ENCODE measurements around the gene INTS3. TPM values are rescaled to one million over a fixed set of nuclear protein-coding genes. Genes with fewer than 3 reads are reported as not detected.
A peak's percentile ranks its signal among the peaks of the same experiment; 100 is the strongest.

The INTS3 gene
- total RNA-seq, 2 donors from 2014 or later, result 63.8 to 68.8 TPM

GRCh38 chr1:153733970-153734369, 6.1 kb downstream of the INTS3 start:
- peaks cover 28 to 60% of the 10 kb centered on the region in 2 donors for H3K4me1 ChIP-seq (ENCODE audit: control insufficient read depth in 1 of 2, low read depth in 2 of 2)
- TF ChIP-seq, protein P1, sequence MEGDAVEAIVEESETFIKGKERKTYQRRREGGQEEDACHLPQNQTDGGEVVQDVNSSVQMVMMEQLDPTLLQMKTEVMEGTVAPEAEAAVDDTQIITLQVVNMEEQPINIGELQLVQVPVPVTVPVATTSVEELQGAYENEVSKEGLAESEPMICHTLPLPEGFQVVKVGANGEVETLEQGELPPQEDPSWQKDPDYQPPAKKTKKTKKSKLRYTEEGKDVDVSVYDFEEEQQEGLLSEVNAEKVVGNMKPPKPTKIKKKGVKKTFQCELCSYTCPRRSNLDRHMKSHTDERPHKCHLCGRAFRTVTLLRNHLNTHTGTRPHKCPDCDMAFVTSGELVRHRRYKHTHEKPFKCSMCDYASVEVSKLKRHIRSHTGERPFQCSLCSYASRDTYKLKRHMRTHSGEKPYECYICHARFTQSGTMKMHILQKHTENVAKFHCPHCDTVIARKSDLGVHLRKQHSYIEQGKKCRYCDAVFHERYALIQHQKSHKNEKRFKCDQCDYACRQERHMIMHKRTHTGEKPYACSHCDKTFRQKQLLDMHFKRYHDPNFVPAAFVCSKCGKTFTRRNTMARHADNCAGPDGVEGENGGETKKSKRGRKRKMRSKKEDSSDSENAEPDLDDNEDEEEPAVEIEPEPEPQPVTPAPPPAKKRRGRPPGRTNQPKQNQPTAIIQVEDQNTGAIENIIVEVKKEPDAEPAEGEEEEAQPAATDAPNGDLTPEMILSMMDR (IDR thresholded peaks at IDR 0.05), result no peak
- ATAC-seq (ENCODE audit: insufficient number of reproducible peaks, low FRiP score, low read depth) (no peak), DNase-seq (ENCODE audit: low spot score) (no peak)
- no peak overlapping the region for H3K4me3 ChIP-seq
- peak overlapping the region; percentile 49 to 60 for H3K27ac ChIP-seq
- no peaks in the 10 kb centered on the region for H3K9me3 ChIP-seq
- H3K36me3 ChIP-seq, result peaks cover 3% of the 10 kb centered on the region
- no peaks in the 10 kb centered on the region for H3K27me3 ChIP-seq (replicated peaks; ENCODE audit: insufficient read depth)

- Histone ChIP-seq H3K4me1 (ENCODE audit: control insufficient read depth in 1 of 2, low read depth in 2 of 2) (peaks cover 28 to 54% of the 10 kb centered on the region in 2 donors), H3K27ac (peak overlapping the region; percentile 49 to 60), H3K27me3 (replicated peaks; ENCODE audit: insufficient read depth) (no peaks in the 10 kb centered on the region), H3K36me3 (peaks cover 3% of the 10 kb centered on the region), H3K4me3 (no peak overlapping the region), H3K9me3 (no peaks in the 10 kb centered on the region)
- TF ChIP-seq, protein P1 (IDR thresholded peaks at IDR 0.05), result no peak
- ATAC-seq (ENCODE audit: insufficient number of reproducible peaks, low FRiP score, low read depth) (no peak), DNase-seq (ENCODE audit: low spot score) (no peak)
Measured at GRCh38 chr1:153734396-153735089, 6.7 kb downstream of the INTS3 start.

DNA sequence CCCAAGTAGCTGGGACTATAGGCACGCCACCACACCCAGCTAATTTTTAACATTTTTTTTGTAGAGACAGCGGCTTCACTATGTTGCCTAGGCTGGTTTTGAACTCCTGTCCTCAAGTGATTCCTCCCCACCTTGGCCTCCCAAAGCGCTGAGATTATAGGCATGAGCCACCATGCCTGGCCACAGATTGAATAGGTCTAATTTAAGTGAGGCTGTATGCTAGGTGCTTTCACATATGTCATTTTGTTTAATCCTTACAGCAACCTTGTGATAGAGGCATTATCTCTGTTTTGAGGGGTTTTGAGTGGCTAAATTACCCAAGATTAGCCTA, 7.2 kb downstream of the INTS3 start:
- peaks cover 28 to 49% of the 10 kb centered on the region in 2 donors for H3K4me1 ChIP-seq (ENCODE audit: control insufficient read depth in 1 of 2, low read depth in 2 of 2)
- no peak for DNase-seq (ENCODE audit: low spot score)
- TF ChIP-seq, protein P1 (IDR thresholded peaks at IDR 0.05), result no peak
- no peak for ATAC-seq (ENCODE audit: insufficient number of reproducible peaks, low FRiP score, low read depth)
- no peak overlapping the region for H3K4me3 ChIP-seq
- H3K27ac ChIP-seq, result peak overlapping the region in 1 of 2 donors; percentile 60
- no peaks in the 10 kb centered on the region for H3K27me3 ChIP-seq (replicated peaks; ENCODE audit: insufficient read depth)
- peaks cover 4% of the 10 kb centered on the region for H3K36me3 ChIP-seq
- H3K9me3 ChIP-seq, result no peaks in the 10 kb centered on the region

DNA sequence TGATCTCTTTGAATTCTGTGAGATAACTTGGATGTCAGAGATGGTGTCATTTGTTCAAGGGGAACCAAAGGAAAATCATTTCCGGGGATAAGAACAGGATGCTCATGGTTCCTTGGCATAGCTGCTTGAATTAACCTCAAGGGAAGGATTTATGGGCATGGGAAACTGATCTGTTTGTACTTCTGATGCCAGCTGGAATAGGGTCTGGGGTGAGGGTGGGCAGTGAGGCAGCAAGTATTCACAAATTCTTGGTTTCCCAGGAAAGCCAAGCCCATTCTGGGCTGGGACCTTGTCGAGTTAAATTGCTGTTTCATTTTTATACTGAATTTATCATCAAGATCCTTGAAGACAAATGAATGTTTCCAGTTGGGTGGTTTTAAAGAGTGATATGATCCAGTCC, 14.1 kb downstream of the INTS3 start:
- no peaks in the 10 kb centered on the region for H3K9me3 ChIP-seq
- H3K4me3 ChIP-seq, result no peak overlapping the region
- TF ChIP-seq, protein P1 (IDR thresholded peaks at IDR 0.05), result no peak
- H3K27ac ChIP-seq, result peak overlapping the region; percentile 78 to 80
- no peaks in the 10 kb centered on the region for H3K27me3 ChIP-seq (replicated peaks; ENCODE audit: insufficient read depth)
- ATAC-seq (ENCODE audit: insufficient number of reproducible peaks, low FRiP score, low read depth) (no peak), DNase-seq (ENCODE audit: low spot score) (no peak)
- H3K4me1 ChIP-seq (ENCODE audit: control insufficient read depth in 1 of 2, low read depth in 2 of 2), result peaks cover 10 to 35% of the 10 kb centered on the region in 2 donors
- H3K36me3 ChIP-seq, result peaks cover 26% of the 10 kb centered on the region

DNA sequence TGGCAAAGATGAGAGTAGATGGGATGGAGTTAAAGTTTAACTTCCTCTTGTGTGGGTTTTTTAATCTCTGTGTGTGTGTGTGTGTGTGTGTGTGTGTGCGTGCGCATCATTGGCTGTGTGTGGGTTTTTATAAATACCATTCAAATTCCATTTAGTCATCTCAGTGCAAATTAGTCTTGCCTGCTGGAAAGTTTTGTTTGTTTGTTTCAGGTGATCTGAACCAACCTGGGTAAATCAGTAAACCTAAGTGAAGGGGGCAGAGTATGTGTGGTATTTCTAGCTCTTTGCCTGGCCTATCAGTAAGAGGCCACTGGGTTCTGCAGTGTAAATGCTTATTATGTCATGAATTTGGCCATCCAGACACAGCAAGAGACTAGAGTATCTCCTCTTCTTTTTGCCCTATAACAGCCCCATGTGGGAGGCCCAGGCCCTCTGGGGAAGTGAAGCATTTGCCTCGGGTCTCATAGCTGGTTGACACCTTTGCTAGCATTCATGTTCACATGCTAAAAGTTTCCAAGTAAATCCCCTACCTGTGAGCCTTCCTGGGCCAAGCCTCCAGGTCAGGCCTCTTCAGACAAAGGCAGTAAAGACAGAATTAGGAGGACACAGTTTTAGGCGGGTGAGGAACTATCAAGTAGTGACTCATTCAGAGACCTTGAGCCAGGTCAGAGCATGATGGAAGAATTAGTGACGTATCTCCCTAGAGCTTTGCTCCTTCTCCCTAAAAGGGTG, 14.7 kb downstream of the INTS3 start:
- ATAC-seq (ENCODE audit: insufficient number of reproducible peaks, low FRiP score, low read depth), result peak; percentile 89
- Histone ChIP-seq H3K9me3 (no peaks in the 10 kb centered on the region), H3K4me3 (no peak overlapping the region), H3K27ac (peak overlapping the region; percentile 78 to 80), H3K27me3 (replicated peaks; ENCODE audit: insufficient read depth) (no peaks in the 10 kb centered on the region), H3K36me3 (peaks cover 28% of the 10 kb centered on the region), H3K4me1 (ENCODE audit: control insufficient read depth in 1 of 2, low read depth in 2 of 2) (peaks cover 15 to 41% of the 10 kb centered on the region in 2 donors)
- TF ChIP-seq, protein P1 (IDR thresholded peaks at IDR 0.05), result no peak
- DNase-seq (ENCODE audit: low spot score), result no peak

All from thoracic aorta (tissue), 2 donors.